Activated naive CD8-positive, alpha-beta T cell treated with anti-CD3 and anti-CD28 coated beads for 36 hours (primary cell): ENCODE data around the gene TSPAN14. TPM values are rescaled to one million over a fixed set of nuclear protein-coding genes. Genes with fewer than 3 reads are reported as not detected.

Experiments
- DNase-seq: peaks from one replicate; pipeline ENCODE4 v3.0.0; 2021
- H3K27ac Mint-ChIP-seq: one replicate; pipeline ENCODE4 v1.8.0; 2022; ENCODE audit warnings: mild to moderate bottlenecking, moderate library complexity, mixed read lengths
- H3K27me3 Mint-ChIP-seq: one replicate; pipeline ENCODE4 v1.8.0; 2022; ENCODE audit warnings: mild to moderate bottlenecking, mixed read lengths
- H3K36me3 Mint-ChIP-seq: one replicate; pipeline ENCODE4 v1.8.0; 2021; ENCODE audit warnings: mild to moderate bottlenecking, mixed read lengths
- H3K4me1 Mint-ChIP-seq: one replicate; pipeline ENCODE4 v1.8.0; 2021; ENCODE audit warnings: mixed read lengths
- H3K4me3 Mint-ChIP-seq: one replicate; pipeline ENCODE4 v1.8.0; 2022; ENCODE audit warnings: mild to moderate bottlenecking, moderate library complexity, mixed read lengths
- H3K9me3 Mint-ChIP-seq: one replicate; pipeline ENCODE4 v1.8.0; 2022; ENCODE audit warnings: mixed read lengths
- total RNA-seq, 2 experiments: library from RNA; stranded (reverse); gene quantifications; one replicate each; pipeline ENCODE4 v1.2.3, GENCODE V29; 2021

TSPAN14 gene
- total RNA-seq, 2 experiments from 2014 or later: 39.6 to 40.4 TPM

- DNase-seq: no peak
- Mint-ChIP-seq H3K27ac (peak overlapping the region; percentile 96), H3K9me3 (no peaks in the 10 kb centered on the region), H3K4me1 (peaks cover 70% of the 10 kb centered on the region), H3K36me3 (peaks cover 20% of the 10 kb centered on the region), H3K4me3 (no peak overlapping the region), H3K27me3 (no peaks in the 10 kb centered on the region)
Observed at GRCh38 chr10:80504158-80504811, 50.2 kb downstream of the TSPAN14 start.

- H3K4me3 Mint-ChIP-seq: peak overlapping the region; percentile 23
- no peaks in the 10 kb centered on the region for H3K9me3 Mint-ChIP-seq
- peak overlapping the region; percentile 96 for H3K27ac Mint-ChIP-seq
- H3K36me3 Mint-ChIP-seq: peaks cover 25% of the 10 kb centered on the region
- no peak for DNase-seq
- H3K27me3 Mint-ChIP-seq: no peaks in the 10 kb centered on the region
- peaks cover 64% of the 10 kb centered on the region for H3K4me1 Mint-ChIP-seq
Observed at GRCh38 chr10:80504897-80505465, 50.9 kb downstream of the TSPAN14 start.

GRCh38 chr10:80506189-80506575 lies 52.1 kb downstream of the TSPAN14 start:
- peaks cover 60% of the 10 kb centered on the region for H3K4me1 Mint-ChIP-seq
- DNase-seq: no peak
- H3K27ac Mint-ChIP-seq: peak overlapping the region; percentile 67
- peaks cover 28% of the 10 kb centered on the region for H3K36me3 Mint-ChIP-seq
- H3K27me3 Mint-ChIP-seq: no peaks in the 10 kb centered on the region
- no peak overlapping the region for H3K4me3 Mint-ChIP-seq
- H3K9me3 Mint-ChIP-seq: no peaks in the 10 kb centered on the region

- no peak overlapping the region for H3K4me3 Mint-ChIP-seq
- H3K4me1 Mint-ChIP-seq: peaks cover 57% of the 10 kb centered on the region
- peaks cover 28% of the 10 kb centered on the region for H3K36me3 Mint-ChIP-seq
- no peaks in the 10 kb centered on the region for H3K27me3 Mint-ChIP-seq
- H3K27ac Mint-ChIP-seq: no peak overlapping the region
- H3K9me3 Mint-ChIP-seq: no peaks in the 10 kb centered on the region
- no peak for DNase-seq
Observed at GRCh38 chr10:80506836-80507487, 52.9 kb downstream of the TSPAN14 start.

GRCh38 chr10:80509108-80509402 lies 54.9 kb downstream of the TSPAN14 start:
- H3K4me1 Mint-ChIP-seq: peaks cover 40% of the 10 kb centered on the region
- no peaks in the 10 kb centered on the region for H3K9me3 Mint-ChIP-seq
- no peaks in the 10 kb centered on the region for H3K27me3 Mint-ChIP-seq
- H3K36me3 Mint-ChIP-seq: peaks cover 34% of the 10 kb centered on the region
- no peak overlapping the region for H3K27ac Mint-ChIP-seq
- no peak for DNase-seq
- no peak overlapping the region for H3K4me3 Mint-ChIP-seq

GRCh38 chr10:80509403-80510161 lies 55.5 kb downstream of the TSPAN14 start:
- DNase-seq: no peak
- Mint-ChIP-seq H3K27me3 (no peaks in the 10 kb centered on the region), H3K4me1 (peaks cover 35% of the 10 kb centered on the region), H3K4me3 (no peak overlapping the region), H3K36me3 (peaks cover 34% of the 10 kb centered on the region), H3K9me3 (no peaks in the 10 kb centered on the region), H3K27ac (peak overlapping the region; percentile 65)

- no peaks in the 10 kb centered on the region for H3K27me3 Mint-ChIP-seq
- DNase-seq: no peak
- H3K36me3 Mint-ChIP-seq: peaks cover 31% of the 10 kb centered on the region
- no peaks in the 10 kb centered on the region for H3K9me3 Mint-ChIP-seq
- peak overlapping the region; percentile 87 for H3K27ac Mint-ChIP-seq
- H3K4me3 Mint-ChIP-seq: no peak overlapping the region
- peaks cover 29% of the 10 kb centered on the region for H3K4me1 Mint-ChIP-seq
Observed at GRCh38 chr10:80512031-80512526, 58.0 kb downstream of the TSPAN14 start.

- Mint-ChIP-seq H3K27me3 (no peaks in the 10 kb centered on the region), H3K27ac (peak overlapping the region; percentile 60), H3K4me3 (no peak overlapping the region), H3K4me1 (peaks cover 28% of the 10 kb centered on the region), H3K9me3 (no peaks in the 10 kb centered on the region), H3K36me3 (peaks cover 29% of the 10 kb centered on the region)
- no peak for DNase-seq
Observed at GRCh38 chr10:80513106-80513505, 59.0 kb downstream of the TSPAN14 start.

- Mint-ChIP-seq H3K4me3 (no peak overlapping the region), H3K4me1 (peaks cover 39% of the 10 kb centered on the region), H3K27ac (no peak overlapping the region), H3K27me3 (no peaks in the 10 kb centered on the region), H3K36me3 (peaks cover 28% of the 10 kb centered on the region), H3K9me3 (no peaks in the 10 kb centered on the region)
- DNase-seq: no peak
Observed at GRCh38 chr10:80515511-80515910, 61.4 kb downstream of the TSPAN14 start.

GRCh38 chr10:80515941-80516340 lies 61.8 kb downstream of the TSPAN14 start:
- DNase-seq: no peak
- H3K27ac Mint-ChIP-seq: no peak overlapping the region
- no peaks in the 10 kb centered on the region for H3K27me3 Mint-ChIP-seq
- H3K9me3 Mint-ChIP-seq: no peaks in the 10 kb centered on the region
- H3K36me3 Mint-ChIP-seq: peaks cover 26% of the 10 kb centered on the region
- peaks cover 40% of the 10 kb centered on the region for H3K4me1 Mint-ChIP-seq
- no peak overlapping the region for H3K4me3 Mint-ChIP-seq

- Mint-ChIP-seq H3K27me3 (no peaks in the 10 kb centered on the region), H3K27ac (peak overlapping the region; percentile 68), H3K4me1 (peaks cover 33% of the 10 kb centered on the region), H3K4me3 (no peak overlapping the region), H3K9me3 (no peaks in the 10 kb centered on the region), H3K36me3 (peaks cover 23% of the 10 kb centered on the region)
- no peak for DNase-seq
Observed at GRCh38 chr10:80516506-80517075, 62.5 kb downstream of the TSPAN14 start.

GRCh38 chr10:80517416-80518142 lies 63.5 kb downstream of the TSPAN14 start:
- Mint-ChIP-seq H3K36me3 (peaks cover 15% of the 10 kb centered on the region), H3K27me3 (no peaks in the 10 kb centered on the region), H3K4me1 (peaks cover 30% of the 10 kb centered on the region), H3K9me3 (no peaks in the 10 kb centered on the region), H3K4me3 (no peak overlapping the region), H3K27ac (peak overlapping the region; percentile 12)
- DNase-seq: no peak

GRCh38 chr10:80518143-80518806 lies 64.2 kb downstream of the TSPAN14 start:
- no peaks in the 10 kb centered on the region for H3K27me3 Mint-ChIP-seq
- no peak for DNase-seq
- peaks cover 10% of the 10 kb centered on the region for H3K36me3 Mint-ChIP-seq
- no peak overlapping the region for H3K4me3 Mint-ChIP-seq
- H3K9me3 Mint-ChIP-seq: no peaks in the 10 kb centered on the region
- peaks cover 37% of the 10 kb centered on the region for H3K4me1 Mint-ChIP-seq
- H3K27ac Mint-ChIP-seq: peak overlapping the region; percentile 55

GRCh38 chr10:80518807-80519360 lies 64.8 kb downstream of the TSPAN14 start:
- no peak overlapping the region for H3K4me3 Mint-ChIP-seq
- H3K27me3 Mint-ChIP-seq: no peaks in the 10 kb centered on the region
- H3K36me3 Mint-ChIP-seq: peaks cover 10% of the 10 kb centered on the region
- no peaks in the 10 kb centered on the region for H3K9me3 Mint-ChIP-seq
- H3K4me1 Mint-ChIP-seq: peaks cover 42% of the 10 kb centered on the region
- DNase-seq: no peak
- peak overlapping the region; percentile 55 for H3K27ac Mint-ChIP-seq
